MM.1S (cell line): ENCODE measurements around the gene FPGS.

Source experiments
- DNase-seq: peaks from one replicate; pipeline ENCODE4 v3.0.0-alpha.2; 2015
- H2AFZ ChIP-seq: fragments of 300-600 bp; sonication (generic); 2 replicates; pipeline ENCODE4 v1.6.0; 2016; ENCODE audit warnings: antibody characterized with exemption, low read length
- H3F3A ChIP-seq: fragments of 300-600 bp; sonication (generic); 2 replicates; pipeline ENCODE4 v1.6.1; 2016; ENCODE audit warnings: mild to moderate bottlenecking, antibody characterized with exemption, low read length, moderate library complexity, mixed read lengths; ENCODE audit not compliant: insufficient read depth
- H3K27ac ChIP-seq: fragments of 300-600 bp; sonication (generic); 2 replicates; pipeline ENCODE4 v1.5.1; 2016; ENCODE audit warnings: mild to moderate bottlenecking, low read length
- H3K27me3 ChIP-seq: fragments of 300-600 bp; sonication (generic); replicated peaks from 2 replicates; pipeline ENCODE4 v1.6.0; 2016; ENCODE audit warnings: low read length; ENCODE audit not compliant: insufficient read depth
- H3K36me3 ChIP-seq: fragments of 300-600 bp; sonication (generic); replicated peaks from 2 replicates; pipeline ENCODE4 v1.6.1; 2016; ENCODE audit warnings: mild to moderate bottlenecking, low read length, mixed read lengths; ENCODE audit not compliant: insufficient read depth
- H3K4me1 ChIP-seq: fragments of 300-600 bp; sonication (generic); 2 replicates; pipeline ENCODE4 v1.6.1; 2016; ENCODE audit warnings: low read length, mixed read lengths
- H3K4me2 ChIP-seq: fragments of 300-600 bp; sonication (generic); 2 replicates; pipeline ENCODE4 v1.6.0; 2016; ENCODE audit warnings: low read depth, low read length
- H3K4me3 ChIP-seq: fragments of 300-600 bp; sonication (generic); 2 replicates; pipeline ENCODE4 v1.5.1; 2016; ENCODE audit warnings: low read length, mixed read lengths
- H3K79me2 ChIP-seq: fragments of 300-600 bp; sonication (generic); 2 replicates; pipeline ENCODE4 v1.6.1; 2016; ENCODE audit warnings: mixed run types, low read length, mixed read lengths
- H3K9ac ChIP-seq: fragments of 300-600 bp; sonication (generic); 2 replicates; pipeline ENCODE4 v1.6.1; 2016; ENCODE audit warnings: low read length, mixed read lengths
- H3K9me2 ChIP-seq: fragments of 300-600 bp; sonication (generic); replicated peaks from 2 replicates; pipeline ENCODE4 v1.6.1; 2016; ENCODE audit warnings: mild to moderate bottlenecking, low read length, mixed read lengths; ENCODE audit not compliant: insufficient read depth
- H3K9me3 ChIP-seq: fragments of 300-600 bp; sonication (generic); replicated peaks from 2 replicates; pipeline ENCODE4 v1.6.1; 2016; ENCODE audit warnings: mild to moderate bottlenecking, low read length, mixed read lengths; ENCODE audit not compliant: insufficient read depth
- H4K20me1 ChIP-seq: fragments of 300-600 bp; sonication (generic); 2 replicates; pipeline ENCODE4 v1.6.1; 2016; ENCODE audit warnings: mild to moderate bottlenecking, low read length, moderate library complexity, mixed read lengths; ENCODE audit not compliant: insufficient read depth
- CTCF ChIP-seq: fragments of 300-600 bp; sonication (generic); IDR thresholded peaks from 2 replicates; pipeline ENCODE4 v1.5.1; 2016; ENCODE audit warnings: antibody characterized with exemption, low read length, mixed read lengths
- EZH2 ChIP-seq: fragments of 300-600 bp; sonication (generic); optimal IDR thresholded peaks from 2 replicates; pipeline ENCODE3; 2017; ENCODE audit warnings: low read depth, mild to moderate bottlenecking, antibody characterized with exemption, low read length, mixed read lengths
- EZH2phosphoT487 ChIP-seq: fragments of 300-600 bp; sonication (generic); IDR thresholded peaks from 2 replicates; pipeline ENCODE4 v1.6.1; 2018; ENCODE audit warnings: antibody characterized with exemption, low read length

FPGS gene

DNA sequence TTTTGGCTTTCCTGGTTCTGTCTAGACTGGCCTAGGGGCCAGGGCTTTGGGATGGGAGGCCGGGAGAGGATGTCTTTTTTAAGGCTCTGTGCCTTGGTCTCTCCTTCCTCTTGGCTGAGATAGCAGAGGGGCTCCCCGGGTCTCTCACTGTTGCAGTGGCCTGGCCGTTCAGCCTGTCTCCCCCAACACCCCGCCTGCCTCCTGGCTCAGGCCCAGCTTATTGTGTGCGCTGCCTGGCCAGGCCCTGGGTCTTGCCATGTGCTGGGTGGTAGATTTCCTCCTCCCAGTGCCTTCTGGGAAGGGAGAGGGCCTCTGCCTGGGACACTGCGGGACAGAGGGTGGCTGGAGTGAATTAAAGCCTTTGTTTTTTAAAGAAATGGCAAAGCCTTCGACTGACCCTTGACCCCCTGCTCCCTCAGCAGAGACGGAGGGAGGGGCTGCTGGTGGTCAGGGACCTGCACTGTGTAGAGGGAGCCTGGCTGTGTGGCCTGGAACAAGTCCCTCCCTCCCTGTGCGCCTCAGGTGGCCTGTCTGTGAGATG is 11.1 kb downstream of the FPGS start:
- Histone ChIP-seq H3F3A (no peaks in the 10 kb centered on the region), H3K36me3 (no peaks in the 10 kb centered on the region; the same call in 1 of the 2 replicates), H3K27me3 (no peaks in the 10 kb centered on the region), H3K9me3 (no peaks in the 10 kb centered on the region), H4K20me1 (no peaks in the 10 kb centered on the region), H3K27ac (no peak overlapping the region), H3K4me3 (no peak overlapping the region), H3K4me1 (no peaks in the 10 kb centered on the region), H3K4me2 (no peak overlapping the region), H3K79me2 (no peaks in the 10 kb centered on the region), H2AFZ (no peak overlapping the region), H3K9ac (no peak overlapping the region), H3K9me2 (no peaks in the 10 kb centered on the region)
- no peak for DNase-seq
- TF ChIP-seq EZH2 (no peak), CTCF (no peak), EZH2phosphoT487 (no peak)

GRCh38 chr9:127814619-127815511 is 12.2 kb downstream of the FPGS start:
- no peaks in the 10 kb centered on the region for H3K4me1 ChIP-seq
- H3K27ac ChIP-seq = no peak overlapping the region
- no peak overlapping the region for H2AFZ ChIP-seq
- H3K36me3 ChIP-seq = no peaks in the 10 kb centered on the region; the same call in 1 of the 2 replicates
- no peak overlapping the region for H3K4me2 ChIP-seq
- no peak for TF ChIP-seq CTCF
- TF ChIP-seq EZH2 = no peak
- TF ChIP-seq EZH2phosphoT487 = no peak
- H3K9ac ChIP-seq = no peak overlapping the region
- H3F3A ChIP-seq = no peaks in the 10 kb centered on the region
- no peak for DNase-seq
- no peaks in the 10 kb centered on the region for H3K9me2 ChIP-seq
- no peaks in the 10 kb centered on the region for H3K79me2 ChIP-seq
- H3K4me3 ChIP-seq = no peak overlapping the region
- no peaks in the 10 kb centered on the region for H3K27me3 ChIP-seq
- H3K9me3 ChIP-seq = no peaks in the 10 kb centered on the region
- H4K20me1 ChIP-seq = no peaks in the 10 kb centered on the region

DNA sequence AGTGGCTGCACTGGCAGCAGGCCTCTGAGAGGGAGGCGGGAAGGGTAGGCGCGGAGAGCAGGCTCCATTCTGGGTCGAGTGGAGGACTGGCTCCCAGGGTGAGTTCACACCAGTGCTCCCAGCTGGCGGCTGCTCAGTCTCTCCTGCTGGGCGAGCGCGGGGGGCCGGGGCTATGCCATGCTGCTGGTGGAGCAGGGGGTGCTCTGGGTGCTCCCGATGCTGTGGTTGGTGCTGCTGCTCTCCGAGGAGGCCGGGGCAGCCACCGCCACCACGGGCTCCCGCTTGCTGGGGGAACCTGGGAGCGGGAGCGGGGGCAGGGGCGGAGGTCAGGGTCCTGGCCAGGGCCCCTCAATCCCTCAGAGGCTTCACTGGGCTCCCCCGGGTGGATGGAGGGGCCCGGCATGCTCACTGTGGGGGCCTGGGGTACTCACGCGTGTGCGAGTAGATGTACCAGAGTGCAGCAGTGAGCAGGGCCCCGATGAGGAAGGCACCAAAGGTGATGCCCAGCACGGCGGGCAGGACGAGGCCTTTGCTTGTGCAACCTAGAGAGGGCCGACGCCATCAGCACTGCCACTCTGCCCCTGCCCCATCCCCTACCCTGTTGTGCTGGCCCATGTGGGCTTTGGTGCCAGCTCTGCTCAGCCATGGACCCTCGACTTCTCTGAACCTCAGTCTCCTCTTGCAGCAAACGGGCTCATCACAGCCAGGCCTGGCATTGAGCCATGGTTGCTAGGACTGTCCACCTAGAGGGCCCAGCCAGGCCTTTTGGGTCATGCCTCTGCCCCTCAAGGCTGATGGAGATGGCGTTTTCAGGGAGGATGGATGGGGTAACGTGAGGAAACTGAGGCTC is 13.1 kb downstream of the FPGS start:
- H3K79me2 ChIP-seq = no peaks in the 10 kb centered on the region
- H3K4me1 ChIP-seq = no peaks in the 10 kb centered on the region
- TF ChIP-seq CTCF (no peak), EZH2 (no peak), EZH2phosphoT487 (no peak)
- H3K27ac ChIP-seq = no peak overlapping the region
- no peak overlapping the region for H3K4me3 ChIP-seq
- H3K9ac ChIP-seq = no peak overlapping the region
- no peaks in the 10 kb centered on the region for H4K20me1 ChIP-seq
- no peaks in the 10 kb centered on the region for H3K9me3 ChIP-seq
- H3K9me2 ChIP-seq = no peaks in the 10 kb centered on the region
- no peaks in the 10 kb centered on the region; the same call in 1 of the 2 replicates for H3K36me3 ChIP-seq
- H3K27me3 ChIP-seq = no peaks in the 10 kb centered on the region
- no peak overlapping the region for H3K4me2 ChIP-seq
- no peak overlapping the region for H2AFZ ChIP-seq
- H3F3A ChIP-seq = no peaks in the 10 kb centered on the region
- no peak for DNase-seq
